ENCODE measurements around the gene GPHA2. TPM values are rescaled to one million over a fixed set of nuclear protein-coding genes. Genes with fewer than 3 reads are reported as not detected.

Gene GPHA2
- total RNA-seq, 2 experiments from 2014 or later: not detected

- DNase-seq (no peak), ATAC-seq (no peak)
- Mint-ChIP-seq H3K4me3 (no peak overlapping the region), H3K27ac (no peak overlapping the region), H3K27me3 (no peaks in the 10 kb centered on the region), H3K36me3 (ENCODE audit: low read depth) (peaks cover 2% of the 10 kb centered on the region), H3K9me3 (no peaks in the 10 kb centered on the region), H3K4me1 (ENCODE audit: low read depth) (no peaks in the 10 kb centered on the region)
- ChIA-PET CTCF (no interaction called here), POLR2A (no interaction called here)
- no peak for TF ChIP-seq CTCF (IDR thresholded peaks at IDR 0.05)
- intact Hi-C loops (cut with micrococcal nuclease): no loop called here
Measured at GRCh38 chr11:64931290-64931689, 4.4 kb downstream of the GPHA2 start.

DNA sequence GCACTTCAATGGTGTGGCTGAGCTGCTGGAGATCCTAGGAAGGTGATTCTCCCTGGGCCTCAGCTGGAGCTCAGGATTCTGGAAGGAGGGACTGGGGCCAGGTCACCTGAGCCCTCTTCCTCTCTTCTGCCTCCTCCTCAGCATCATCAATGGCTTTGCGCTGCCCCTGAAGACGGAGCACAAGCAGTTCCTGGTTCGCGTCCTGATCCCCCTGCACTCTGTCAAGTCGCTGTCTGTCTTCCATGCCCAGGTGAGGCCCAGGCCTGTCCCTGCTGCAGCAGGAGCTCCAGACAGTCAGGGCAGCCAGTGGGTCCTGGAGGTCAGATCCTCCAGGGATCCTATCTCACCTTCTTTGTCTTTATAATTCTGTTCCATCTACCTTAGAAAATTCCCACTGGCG, 5.4 kb downstream of the GPHA2 start:
- no peaks in the 10 kb centered on the region for H3K9me3 Mint-ChIP-seq
- DNase-seq (no peak), ATAC-seq (no peak)
- no peak for TF ChIP-seq CTCF (IDR thresholded peaks at IDR 0.05)
- H3K27ac Mint-ChIP-seq: no peak overlapping the region
- H3K36me3 Mint-ChIP-seq (ENCODE audit: low read depth): peaks cover 2% of the 10 kb centered on the region
- ChIA-PET CTCF (no interaction called here), POLR2A (no interaction called here)
- peaks cover under 1% of the 10 kb centered on the region for H3K4me1 Mint-ChIP-seq (ENCODE audit: low read depth)
- H3K4me3 Mint-ChIP-seq: no peak overlapping the region
- intact Hi-C loops (cut with micrococcal nuclease): no loop called here
- H3K27me3 Mint-ChIP-seq: no peaks in the 10 kb centered on the region

DNA sequence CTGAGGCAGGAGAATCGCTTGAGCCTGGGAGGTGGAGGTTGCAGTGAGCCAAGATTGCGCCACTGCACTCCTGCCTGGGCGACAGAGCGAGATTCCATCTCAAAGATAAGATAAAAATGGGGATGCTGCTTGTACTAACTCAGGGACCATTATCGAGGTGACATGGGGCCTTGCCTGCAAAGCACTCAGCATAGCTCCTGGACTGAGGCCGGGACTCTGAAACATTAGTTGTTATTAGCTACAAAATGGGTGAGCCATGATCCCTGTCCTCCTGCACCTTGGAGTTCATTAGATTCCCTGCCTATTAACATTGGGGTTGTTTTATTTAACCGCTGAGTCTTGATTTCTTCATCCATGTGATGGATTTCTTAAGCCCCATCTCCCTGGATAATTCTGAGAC, 6.1 kb downstream of the GPHA2 start:
- peaks cover 2% of the 10 kb centered on the region for H3K36me3 Mint-ChIP-seq (ENCODE audit: low read depth)
- TF ChIP-seq CTCF (IDR thresholded peaks at IDR 0.05): no peak

GRCh38 chr11:64928957-64929356, 6.7 kb downstream of the GPHA2 start:
- ChIA-PET POLR2A (no interaction called here), CTCF (no interaction called here)
- no peak for TF ChIP-seq CTCF (IDR thresholded peaks at IDR 0.05)
- intact Hi-C loops (cut with micrococcal nuclease): no loop called here
- Mint-ChIP-seq H3K4me3 (no peak overlapping the region), H3K4me1 (ENCODE audit: low read depth) (peaks cover 7% of the 10 kb centered on the region), H3K27ac (no peak overlapping the region), H3K27me3 (no peaks in the 10 kb centered on the region), H3K9me3 (no peaks in the 10 kb centered on the region), H3K36me3 (ENCODE audit: low read depth) (peaks cover 2% of the 10 kb centered on the region)
- ATAC-seq (no peak), DNase-seq (no peak)

More for the DNA sequence above, 6.1 kb downstream of the GPHA2 start:
- Mint-ChIP-seq H3K27ac (no peak overlapping the region), H3K9me3 (no peaks in the 10 kb centered on the region), H3K4me3 (no peak overlapping the region), H3K27me3 (no peaks in the 10 kb centered on the region), H3K4me1 (ENCODE audit: low read depth) (peaks cover 5% of the 10 kb centered on the region)
- DNase-seq: no peak
- CTCF ChIA-PET: no interaction called here
- POLR2A ChIA-PET: no interaction called here
- ATAC-seq: no peak
- intact Hi-C loops (cut with micrococcal nuclease): no loop called here

DNA sequence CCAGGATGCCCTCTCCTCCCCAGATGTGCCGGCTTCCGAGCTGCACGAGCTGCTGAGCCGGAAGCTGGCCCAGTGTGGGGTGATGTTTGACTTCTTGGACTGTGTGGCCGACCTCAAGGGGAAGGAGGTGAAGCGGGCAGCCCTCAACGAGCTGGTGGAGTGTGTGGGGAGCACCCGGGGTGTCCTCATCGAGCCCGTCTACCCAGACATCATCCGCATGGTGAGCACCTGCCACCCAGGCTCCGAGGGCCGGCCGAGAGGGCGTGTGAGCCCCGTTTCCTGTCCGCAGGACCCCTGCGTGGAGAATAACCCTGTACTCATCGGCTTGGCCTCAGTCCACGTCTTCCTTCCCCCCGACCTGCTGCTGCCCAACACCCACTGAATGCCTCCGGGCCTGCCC, 9.0 kb downstream of the GPHA2 start:
- intact Hi-C loops (cut with micrococcal nuclease): no loop called here
- ATAC-seq (no peak), DNase-seq (no peak)
- no peaks in the 10 kb centered on the region for H3K9me3 Mint-ChIP-seq
- no peak overlapping the region for H3K27ac Mint-ChIP-seq
- CTCF ChIA-PET: interaction anchor here (1.2 kb wide), 1 partner anchor 86 kb away, joined by 3 read pairs; no protein-coding TSS in a partner anchor
- H3K4me3 Mint-ChIP-seq: no peak overlapping the region
- TF ChIP-seq CTCF (IDR thresholded peaks at IDR 0.05): no peak
- H3K27me3 Mint-ChIP-seq: no peaks in the 10 kb centered on the region
- POLR2A ChIA-PET: no interaction called here
- peaks cover 2% of the 10 kb centered on the region for H3K36me3 Mint-ChIP-seq (ENCODE audit: low read depth)
- peaks cover 13% of the 10 kb centered on the region for H3K4me1 Mint-ChIP-seq (ENCODE audit: low read depth)

All from activated CD8-positive, alpha-beta T cell treated with anti-CD3 and anti-CD28 coated beads for 36 hours (primary cell).